Adrenal gland (tissue), 12 donors: ENCODE measurements around the gene FAM120B. TPM values are rescaled to one million over a fixed set of nuclear protein-coding genes. Genes with fewer than 3 reads are reported as not detected.

Experiments
- DNase-seq, 7 donors: peaks; one replicate each; pipeline ENCODE4 v3.0.0-alpha.2; 2019 to 2020
- H3K27ac ChIP-seq, 5 donors: fragments of 200-600 bp; sonication (generic) in 4 of 5; 1 replicate in 3 of 5; 2 replicates in 2 of 5; pipeline versions ENCODE4 v1.5.1 to v1.8.0; 2016 to 2020; ENCODE audit warnings: mild to moderate bottlenecking in 1 of 5
- H3K27me3 ChIP-seq: fragments of 200-600 bp; 2 replicates; pipeline ENCODE4 v1.8.0; 2021
- H3K36me3 ChIP-seq, 2 donors: fragments of 200-600 bp; replicated peaks in 1 of 2; 1 replicate in 1 of 2; 2 replicates in 1 of 2; pipeline versions ENCODE4 v1.5.1 to v1.8.0; 2018 to 2022
- H3K4me1 ChIP-seq, 2 donors: fragments of 200-600 bp; replicated peaks in 1 of 2; 1 replicate in 1 of 2; 2 replicates in 1 of 2; pipeline versions ENCODE4 v1.5.1 to v1.8.0; 2018 to 2021
- H3K4me3 ChIP-seq, 4 donors: fragments of 200-600 bp; sonication (generic) in 3 of 4; one replicate each; pipeline ENCODE4 v1.5.1; 2016 to 2018
- H3K9me3 ChIP-seq, 3 donors: fragments of 200-600 bp; sonication (generic) in 1 of 3; replicated peaks in 1 of 3; 1 replicate in 2 of 3; 2 replicates in 1 of 3; pipeline versions ENCODE4 v1.5.1 to v1.8.0; 2016 to 2021
- POLR2A ChIP-seq, 2 donors: fragments of 450-650 bp; IDR thresholded peaks; one replicate each; pipeline ENCODE4 v1.6.1; 2017; ENCODE audit warnings: antibody characterized with exemption in 2 of 2, mild to moderate bottlenecking in 2 of 2, moderate library complexity in 1 of 2
- WGBS, 4 donors: extraction: QIAGEN DNeasy Blood & Tissue Kit in 2 of 4; methylation state at CpG; one replicate each; pipeline versions ENCODE4 v1.1.5 to v1.1.7; 2013 to 2017; 5-methylcytosine and 5-hydroxymethylcytosine counted together
- intact Hi-C, 2 donors: fragments of 100-400 bp; cut with DNase I; formaldehyde crosslinking; loops; one replicate each; pipeline versions ENCODE4 v1.14.1 to v1.15.0; 2022 to 2023
- polyA plus RNA-seq, 3 donors: library from polyadenylated mRNA; stranded (reverse); fragments of 200-250 nt in 2 of 3; fragments of 350-450 nt in 1 of 3; fragmentation: Illumina TruSeq in 1 of 3; extraction: RNeasy Lipid Tissue Mini Kit (QIAGEN cat#74804) in 1 of 3; gene quantifications; one replicate each; pipeline ENCODE4 v1.2.3, GENCODE V29; 2013 to 2014
- total RNA-seq, 9 donors: library from RNA; depleted of rRNA in 4 of 9; stranded (reverse); fragments of >200 nt in 4 of 9; fragments of 120-200 nt in 1 of 9; fragmentation: NEBNext Ultra II Directional in 1 of 9; extraction: Animal tissue kit (Norgen Biotek cat#: 25700) in 1 of 9; gene quantifications; one replicate each; pipeline versions ENCODE4 v1.1.0 to v1.2.4, GENCODE V29; 2013 to 2023
- TF ChIP-seq, protein P1 (sequence below), 6 experiments: fragments of 450-650 bp in 4 of 6; fragments of 200-600 bp in 2 of 6; sonication (generic) in 1 of 6; IDR thresholded peaks; 1 replicate in 5 of 6; 2 replicates in 1 of 6; pipeline versions ENCODE4 v1.5.1 to v1.8.0; 2016 to 2021; ENCODE audit warnings: antibody characterized with exemption in 6 of 6, mild to moderate bottlenecking in 2 of 6, moderate library complexity in 1 of 6
- donor health status: healthy with polysubstance abuse.
- donor health status: Bipolar disorder and iron deficiency.
- donor health status: DM: yes; HTN: yes; CAD: no.
- donor health status: DM: no; HTN: no; CAD: no.
- donor health status: DM: no; HTN: no; CAD: no.
- donor health status: DM: yes; HTN: yes; CAD: no.

The FAM120B gene
- total and polyA plus RNA-seq, 12 donors = 12.4 to 42.0 (median 27.4) TPM

DNA sequence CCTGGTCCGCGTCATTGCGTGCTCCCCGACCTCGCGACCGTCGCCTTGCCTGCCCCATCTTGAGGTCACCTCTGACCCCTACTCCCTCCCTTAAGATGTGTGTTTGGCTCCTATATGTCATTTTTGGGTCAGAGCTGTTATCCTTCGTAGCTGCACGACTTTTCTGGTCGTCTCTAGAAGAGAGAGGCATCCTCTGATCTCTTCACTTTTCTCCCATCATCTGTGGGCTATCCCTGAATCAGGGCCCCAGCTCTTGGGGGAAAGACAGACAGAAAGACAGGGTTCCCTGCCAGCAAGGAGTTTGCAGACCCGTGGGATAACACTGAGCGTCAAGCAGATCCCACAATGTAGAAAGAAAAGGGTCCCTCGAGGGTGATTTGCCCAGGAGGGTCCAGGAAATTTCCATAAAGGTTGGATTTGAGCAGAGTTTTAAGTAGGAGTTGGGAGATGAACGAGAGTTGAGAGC is 555 bp downstream of the FAM120B start:
- 4 to 10% (median 8%) methylated on average over 12 to 15 of the region's 15 CpGs for WGBS, 4 donors
- Histone ChIP-seq H3K4me3 (peak overlapping the region; percentile 70 to 84 (median 77)), H3K36me3 (no peaks in the 10 kb centered on the region), H3K4me1 (peaks cover 23 to 43% of the 10 kb centered on the region in 2 donors), H3K27ac (peak overlapping the region; percentile 43 to 98 (median 91)), H3K9me3 (no peaks in the 10 kb centered on the region), H3K27me3 (no peaks in the 10 kb centered on the region)
- DNase-seq = no peak
- intact Hi-C loops = no loop called here
- TF ChIP-seq POLR2A (IDR thresholded peaks at IDR 0.05) = no peak
- TF ChIP-seq, protein P1, sequence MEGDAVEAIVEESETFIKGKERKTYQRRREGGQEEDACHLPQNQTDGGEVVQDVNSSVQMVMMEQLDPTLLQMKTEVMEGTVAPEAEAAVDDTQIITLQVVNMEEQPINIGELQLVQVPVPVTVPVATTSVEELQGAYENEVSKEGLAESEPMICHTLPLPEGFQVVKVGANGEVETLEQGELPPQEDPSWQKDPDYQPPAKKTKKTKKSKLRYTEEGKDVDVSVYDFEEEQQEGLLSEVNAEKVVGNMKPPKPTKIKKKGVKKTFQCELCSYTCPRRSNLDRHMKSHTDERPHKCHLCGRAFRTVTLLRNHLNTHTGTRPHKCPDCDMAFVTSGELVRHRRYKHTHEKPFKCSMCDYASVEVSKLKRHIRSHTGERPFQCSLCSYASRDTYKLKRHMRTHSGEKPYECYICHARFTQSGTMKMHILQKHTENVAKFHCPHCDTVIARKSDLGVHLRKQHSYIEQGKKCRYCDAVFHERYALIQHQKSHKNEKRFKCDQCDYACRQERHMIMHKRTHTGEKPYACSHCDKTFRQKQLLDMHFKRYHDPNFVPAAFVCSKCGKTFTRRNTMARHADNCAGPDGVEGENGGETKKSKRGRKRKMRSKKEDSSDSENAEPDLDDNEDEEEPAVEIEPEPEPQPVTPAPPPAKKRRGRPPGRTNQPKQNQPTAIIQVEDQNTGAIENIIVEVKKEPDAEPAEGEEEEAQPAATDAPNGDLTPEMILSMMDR (IDR thresholded peaks at IDR 0.05) = no peak

DNA sequence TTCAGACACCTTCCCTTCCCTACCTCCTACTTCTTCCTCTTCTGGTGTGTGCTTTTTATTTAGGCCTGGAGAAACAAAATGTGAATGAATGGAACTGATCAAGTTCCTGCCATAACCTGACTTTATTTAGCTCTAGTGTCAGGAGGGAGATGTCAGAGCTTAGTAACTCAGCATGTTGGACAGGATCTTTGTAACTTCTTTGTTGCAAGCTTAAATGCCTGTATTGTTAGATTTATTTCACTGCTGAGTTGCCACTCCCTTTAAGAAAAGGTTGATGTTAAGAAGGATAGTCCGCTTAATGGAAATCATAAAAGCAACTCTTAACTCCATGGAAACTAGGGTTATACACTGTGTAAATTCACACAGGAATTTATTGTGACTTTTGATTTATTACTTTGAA is 2.2 kb downstream of the FAM120B start:
- TF ChIP-seq, protein P1 (IDR thresholded peaks at IDR 0.05) = no peak
- Histone ChIP-seq H3K27ac (no peak overlapping the region), H3K4me1 (peaks cover 23 to 51% of the 10 kb centered on the region in 2 donors), H3K9me3 (no peaks in the 10 kb centered on the region), H3K36me3 (no peaks in the 10 kb centered on the region), H3K4me3 (no peak overlapping the region), H3K27me3 (no peaks in the 10 kb centered on the region)
- no peak for DNase-seq
- intact Hi-C loops = no loop called here
- 90 to 96% (median 92%) methylated on average over 1 of the region's 1 CpG for WGBS, 4 donors

DNA sequence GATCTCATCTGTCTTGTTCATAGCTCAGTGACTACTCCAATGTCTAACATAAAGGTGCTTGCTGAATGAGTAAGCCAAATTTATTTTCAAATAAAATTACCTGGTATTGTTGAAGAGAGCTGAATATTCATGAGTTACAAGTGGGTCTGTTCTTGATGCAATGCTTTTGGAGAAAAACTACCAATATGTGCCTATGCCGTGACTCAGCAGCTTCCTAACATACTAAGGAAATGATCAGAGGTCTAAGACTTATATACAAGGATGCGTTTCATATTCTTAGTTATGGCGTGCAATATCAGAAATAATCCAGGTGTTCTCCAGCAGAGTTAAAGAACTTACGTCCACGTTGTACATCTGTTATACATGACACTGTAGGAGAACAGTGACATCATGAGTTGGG is 5.1 kb downstream of the FAM120B start:
- Histone ChIP-seq H3K27ac (no peak overlapping the region), H3K4me3 (no peak overlapping the region), H3K36me3 (no peaks in the 10 kb centered on the region), H3K9me3 (no peaks in the 10 kb centered on the region), H3K4me1 (peaks cover 17 to 48% of the 10 kb centered on the region in 2 donors), H3K27me3 (no peaks in the 10 kb centered on the region)
- TF ChIP-seq, protein P1 (IDR thresholded peaks at IDR 0.05) = no peak
- TF ChIP-seq POLR2A (IDR thresholded peaks at IDR 0.05) = no peak
- no peak for DNase-seq
- intact Hi-C loops = no loop called here
- 83 to 94% (median 92%) methylated on average over 5 of the region's 5 CpGs for WGBS, 4 donors

DNA sequence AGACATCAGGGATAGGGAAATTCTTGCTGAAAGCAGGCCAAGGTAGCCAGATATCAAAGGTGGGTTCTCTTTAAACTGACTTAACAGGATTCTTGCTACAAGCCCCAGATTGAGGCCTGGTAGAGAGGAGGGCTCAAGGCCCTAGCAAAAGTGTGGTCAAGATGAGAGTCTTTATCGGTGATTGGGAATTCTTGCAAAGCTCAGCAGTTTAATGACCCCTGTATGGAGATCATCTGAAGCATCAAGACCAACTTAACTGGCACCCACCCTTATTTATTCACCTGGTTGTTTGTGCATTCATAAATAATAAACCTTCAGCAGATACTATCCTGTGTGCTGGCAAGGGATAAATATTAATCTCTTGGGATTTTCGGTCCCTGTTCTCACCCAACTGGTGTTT is 6.3 kb downstream of the FAM120B start:
- no peaks in the 10 kb centered on the region for H3K9me3 ChIP-seq
- no peak overlapping the region for H3K4me3 ChIP-seq
- intact Hi-C loops = no loop called here
- 91 to 95% (median 93%) methylated on average over 2 of the region's 2 CpGs for WGBS, 4 donors
- peaks cover 0 to 3% of the 10 kb centered on the region in 2 donors for H3K36me3 ChIP-seq
- no peak overlapping the region for H3K27ac ChIP-seq
- DNase-seq = no peak
- H3K4me1 ChIP-seq = peaks cover 8 to 41% of the 10 kb centered on the region in 2 donors
- H3K27me3 ChIP-seq = no peaks in the 10 kb centered on the region
- TF ChIP-seq, protein P1 (IDR thresholded peaks at IDR 0.05) = no peak
- no peak for TF ChIP-seq POLR2A (IDR thresholded peaks at IDR 0.05)
